Mammary epithelial cell (primary cell): ENCODE data around the gene KCNMA1.

Experiments
- EZH2 ChIP-seq: IDR thresholded peaks from 2 replicates; pipeline ENCODE4 v1.6.1; 2012; ENCODE audit warnings: low read length, inconsistent platforms, borderline replicate concordance
- TF ChIP-seq, protein P1 (sequence below), 2 donors: IDR thresholded peaks in 1 of 2; conservative IDR thresholded peaks in 1 of 2; 2 replicates each; pipeline ENCODE4 v1.5.1; 2011 to 2012; ENCODE audit warnings: inconsistent platforms in 2 of 2, low read length in 2 of 2, mild to moderate bottlenecking in 2 of 2, control low read depth in 1 of 2, low read depth in 1 of 2; ENCODE audit not compliant: insufficient read depth in 1 of 2; ENCODE audit errors: extremely low read depth in 1 of 2

DNA sequence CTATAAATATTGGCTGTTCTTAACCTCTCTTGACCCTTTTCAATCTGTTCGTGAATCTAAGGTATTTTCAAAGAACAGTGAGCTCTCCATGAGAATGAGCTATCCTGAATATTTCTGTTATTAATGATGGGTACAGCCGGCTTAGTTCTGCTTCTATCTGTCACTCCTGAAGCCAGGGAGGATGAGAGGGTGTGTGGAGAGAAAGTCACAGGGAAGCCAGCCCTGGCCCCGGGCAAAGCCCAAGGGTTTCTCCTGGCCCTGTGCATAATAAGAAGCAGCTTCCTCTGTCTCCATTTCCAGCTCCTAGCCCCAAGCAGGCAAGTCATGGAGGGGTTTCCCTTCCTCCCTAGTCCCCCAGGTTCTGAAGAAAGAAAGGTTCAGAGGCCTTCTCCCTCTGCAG lies 151.1 kb downstream of the KCNMA1 start:
- no peak for TF ChIP-seq EZH2
- TF ChIP-seq, protein P1, sequence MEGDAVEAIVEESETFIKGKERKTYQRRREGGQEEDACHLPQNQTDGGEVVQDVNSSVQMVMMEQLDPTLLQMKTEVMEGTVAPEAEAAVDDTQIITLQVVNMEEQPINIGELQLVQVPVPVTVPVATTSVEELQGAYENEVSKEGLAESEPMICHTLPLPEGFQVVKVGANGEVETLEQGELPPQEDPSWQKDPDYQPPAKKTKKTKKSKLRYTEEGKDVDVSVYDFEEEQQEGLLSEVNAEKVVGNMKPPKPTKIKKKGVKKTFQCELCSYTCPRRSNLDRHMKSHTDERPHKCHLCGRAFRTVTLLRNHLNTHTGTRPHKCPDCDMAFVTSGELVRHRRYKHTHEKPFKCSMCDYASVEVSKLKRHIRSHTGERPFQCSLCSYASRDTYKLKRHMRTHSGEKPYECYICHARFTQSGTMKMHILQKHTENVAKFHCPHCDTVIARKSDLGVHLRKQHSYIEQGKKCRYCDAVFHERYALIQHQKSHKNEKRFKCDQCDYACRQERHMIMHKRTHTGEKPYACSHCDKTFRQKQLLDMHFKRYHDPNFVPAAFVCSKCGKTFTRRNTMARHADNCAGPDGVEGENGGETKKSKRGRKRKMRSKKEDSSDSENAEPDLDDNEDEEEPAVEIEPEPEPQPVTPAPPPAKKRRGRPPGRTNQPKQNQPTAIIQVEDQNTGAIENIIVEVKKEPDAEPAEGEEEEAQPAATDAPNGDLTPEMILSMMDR (conservative IDR thresholded peaks at IDR 0.05 in 1 of 2, IDR thresholded peaks at IDR 0.05 in 1 of 2; ENCODE audit: extremely low read depth in 1 of 2, insufficient read depth in 1 of 2, low read depth in 1 of 2, low read length in 2 of 2): no peak
